ENCODE data around the gene LCMT2.

The LCMT2 gene

DNA sequence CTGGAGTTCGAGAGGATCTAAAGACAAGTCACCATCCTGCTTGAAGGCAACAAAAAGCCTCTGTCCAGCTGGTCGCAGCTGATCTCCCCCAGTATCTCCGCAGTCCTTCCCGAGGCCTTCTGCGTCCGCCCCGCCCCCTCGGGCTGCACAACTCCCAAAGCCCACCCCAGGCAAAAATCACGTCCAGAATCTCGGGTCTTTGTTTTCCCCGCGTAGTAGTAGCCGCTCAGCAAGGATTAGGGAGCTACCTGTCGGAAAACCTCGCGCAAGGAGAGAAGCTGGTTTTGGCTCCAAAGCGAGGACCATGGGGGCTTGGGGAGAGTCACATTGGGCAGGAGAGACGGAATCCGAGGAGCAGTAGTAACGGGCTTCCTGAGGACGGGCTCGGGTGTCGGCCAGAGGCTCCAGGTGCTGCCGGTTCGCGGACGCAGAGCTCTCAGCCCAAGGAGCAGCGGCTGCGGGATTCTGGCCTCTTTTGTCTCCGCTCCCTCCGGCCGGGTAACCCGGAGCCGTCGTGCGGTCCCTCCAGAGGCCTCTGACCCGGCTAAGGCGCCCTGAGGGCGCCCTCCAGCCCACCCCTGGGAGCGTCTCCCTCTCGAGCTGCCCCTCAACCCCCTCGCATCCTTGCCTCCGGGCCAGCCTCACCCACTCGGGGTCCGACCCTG lies 40.1 kb upstream of the LCMT2 start:
- Histone ChIP-seq H3K36me3 (ENCODE audit: low read depth) (peaks cover 60% of the 10 kb centered on the region), H3K27me3 (ENCODE audit: insufficient read depth, poor library complexity, severe bottlenecking) (no peaks in the 10 kb centered on the region), H3K4me1 (ENCODE audit: insufficient read depth, poor library complexity, severe bottlenecking) (peaks cover 16% of the 10 kb centered on the region), H3K4me3 (ENCODE audit: severe bottlenecking) (peak overlapping the region; percentile 85), H3K9me3 (ENCODE audit: severe bottlenecking) (no peaks in the 10 kb centered on the region), H3K27ac (ENCODE audit: poor library complexity, severe bottlenecking) (peak overlapping the region; percentile 48)
- ATAC-seq (ENCODE audit: low read depth) (peak; percentile 62), DNase-seq (ENCODE audit: low spot score) (peak; percentile 71)
- TF ChIP-seq, protein P1, sequence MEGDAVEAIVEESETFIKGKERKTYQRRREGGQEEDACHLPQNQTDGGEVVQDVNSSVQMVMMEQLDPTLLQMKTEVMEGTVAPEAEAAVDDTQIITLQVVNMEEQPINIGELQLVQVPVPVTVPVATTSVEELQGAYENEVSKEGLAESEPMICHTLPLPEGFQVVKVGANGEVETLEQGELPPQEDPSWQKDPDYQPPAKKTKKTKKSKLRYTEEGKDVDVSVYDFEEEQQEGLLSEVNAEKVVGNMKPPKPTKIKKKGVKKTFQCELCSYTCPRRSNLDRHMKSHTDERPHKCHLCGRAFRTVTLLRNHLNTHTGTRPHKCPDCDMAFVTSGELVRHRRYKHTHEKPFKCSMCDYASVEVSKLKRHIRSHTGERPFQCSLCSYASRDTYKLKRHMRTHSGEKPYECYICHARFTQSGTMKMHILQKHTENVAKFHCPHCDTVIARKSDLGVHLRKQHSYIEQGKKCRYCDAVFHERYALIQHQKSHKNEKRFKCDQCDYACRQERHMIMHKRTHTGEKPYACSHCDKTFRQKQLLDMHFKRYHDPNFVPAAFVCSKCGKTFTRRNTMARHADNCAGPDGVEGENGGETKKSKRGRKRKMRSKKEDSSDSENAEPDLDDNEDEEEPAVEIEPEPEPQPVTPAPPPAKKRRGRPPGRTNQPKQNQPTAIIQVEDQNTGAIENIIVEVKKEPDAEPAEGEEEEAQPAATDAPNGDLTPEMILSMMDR (IDR thresholded peaks at IDR 0.05; ENCODE audit: poor library complexity, severe bottlenecking), result no peak

DNA sequence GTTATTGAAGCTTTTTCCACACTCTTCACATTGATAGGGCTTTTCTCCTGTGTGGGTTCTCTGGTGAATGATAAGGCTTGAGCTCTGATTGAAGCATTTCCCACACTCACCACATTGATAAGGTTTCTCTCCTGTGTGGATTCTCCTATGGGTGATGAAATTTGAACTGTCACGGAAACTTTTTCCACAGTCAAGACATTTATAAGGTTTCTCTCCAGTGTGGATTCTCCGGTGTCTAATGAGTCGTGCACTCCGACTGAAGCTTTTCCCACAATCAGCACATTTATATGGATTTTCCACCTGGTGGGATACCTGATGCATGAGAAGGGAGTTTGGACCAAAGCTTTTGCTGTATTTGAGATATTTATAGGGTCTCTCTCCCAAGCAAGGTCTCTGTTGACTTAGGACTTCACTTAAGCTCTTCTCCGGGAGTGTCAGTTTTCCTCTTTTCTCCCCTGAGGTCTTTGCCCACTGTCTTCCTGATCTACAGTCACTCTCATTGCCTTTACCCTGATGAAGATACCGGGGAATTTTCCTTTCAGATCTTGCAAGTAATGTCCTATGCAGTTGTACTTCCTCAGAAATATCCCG lies 31.0 kb upstream of the LCMT2 start:
- ATAC-seq (ENCODE audit: low read depth), result no peak
- Histone ChIP-seq H3K36me3 (ENCODE audit: low read depth) (peaks cover 86% of the 10 kb centered on the region), H3K4me1 (ENCODE audit: insufficient read depth, poor library complexity, severe bottlenecking) (no peaks in the 10 kb centered on the region), H3K9me3 (ENCODE audit: severe bottlenecking) (peaks cover 26% of the 10 kb centered on the region), H3K27me3 (ENCODE audit: insufficient read depth, poor library complexity, severe bottlenecking) (no peaks in the 10 kb centered on the region), H3K27ac (ENCODE audit: poor library complexity, severe bottlenecking) (no peak overlapping the region), H3K4me3 (ENCODE audit: severe bottlenecking) (no peak overlapping the region)
- DNase-seq (ENCODE audit: low spot score), result no peak
- TF ChIP-seq, protein P1 (IDR thresholded peaks at IDR 0.05; ENCODE audit: poor library complexity, severe bottlenecking), result no peak

DNA sequence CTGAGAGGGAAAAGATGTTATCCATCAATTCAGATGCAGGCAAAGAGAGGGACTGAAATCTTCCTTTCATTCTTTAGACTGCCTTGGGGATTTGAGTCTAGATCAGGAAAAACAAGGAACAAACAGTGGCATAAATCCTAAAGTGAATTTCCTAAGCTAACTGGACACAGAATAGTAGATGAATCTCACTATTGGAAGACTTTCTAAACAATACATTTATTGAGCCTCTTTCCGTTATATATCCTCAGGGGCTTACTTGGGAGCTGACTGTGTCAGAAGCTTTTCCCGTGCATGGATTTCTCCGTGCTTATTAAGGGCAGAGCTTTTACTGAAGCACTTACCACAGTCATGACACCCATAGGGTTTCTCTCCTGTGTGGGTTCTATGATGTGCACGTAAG lies 30.4 kb upstream of the LCMT2 start:
- Histone ChIP-seq H3K27ac (ENCODE audit: poor library complexity, severe bottlenecking) (no peak overlapping the region), H3K4me3 (ENCODE audit: severe bottlenecking) (no peak overlapping the region), H3K36me3 (ENCODE audit: low read depth) (peaks cover 80% of the 10 kb centered on the region), H3K27me3 (ENCODE audit: insufficient read depth, poor library complexity, severe bottlenecking) (no peaks in the 10 kb centered on the region), H3K9me3 (ENCODE audit: severe bottlenecking) (peaks cover 26% of the 10 kb centered on the region), H3K4me1 (ENCODE audit: insufficient read depth, poor library complexity, severe bottlenecking) (no peaks in the 10 kb centered on the region)
- no peak for ATAC-seq (ENCODE audit: low read depth)
- DNase-seq (ENCODE audit: low spot score), result no peak
- TF ChIP-seq, protein P1 (IDR thresholded peaks at IDR 0.05; ENCODE audit: poor library complexity, severe bottlenecking), result no peak

DNA sequence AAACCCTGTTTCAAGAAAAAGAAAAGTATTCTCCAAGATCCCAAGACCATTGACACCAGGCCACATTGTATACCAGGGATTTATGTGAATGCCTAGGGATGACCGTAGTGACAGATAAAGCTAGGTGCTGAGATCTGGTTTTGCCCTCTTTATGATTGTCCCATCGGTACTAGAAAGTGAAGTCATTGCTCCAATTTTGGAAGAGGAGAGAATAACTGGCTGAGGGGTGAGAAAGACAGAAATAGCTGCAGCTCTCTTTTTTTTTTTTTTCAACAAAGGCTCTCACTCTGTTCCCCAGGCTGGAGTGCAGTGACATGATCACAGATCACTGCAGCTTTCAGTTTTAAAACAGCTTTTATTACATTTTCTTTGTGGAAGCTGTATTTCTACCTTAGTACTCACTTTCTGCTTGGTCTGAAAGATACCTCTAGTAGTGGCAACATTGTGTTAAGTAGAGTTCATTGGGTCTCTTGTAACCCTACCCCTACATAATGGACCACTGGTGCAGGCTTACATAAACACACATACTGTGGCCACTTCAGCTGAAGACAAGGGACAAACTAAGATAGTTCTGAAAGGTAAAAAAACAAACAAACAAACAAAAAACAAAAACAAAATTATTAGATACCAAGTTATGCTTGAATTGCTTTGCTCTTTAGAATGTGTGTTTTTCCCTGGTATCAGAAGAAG lies 22.5 kb upstream of the LCMT2 start:
- TF ChIP-seq, protein P1 (IDR thresholded peaks at IDR 0.05; ENCODE audit: poor library complexity, severe bottlenecking), result no peak
- no peak overlapping the region for H3K4me3 ChIP-seq (ENCODE audit: severe bottlenecking)
- no peaks in the 10 kb centered on the region for H3K27me3 ChIP-seq (ENCODE audit: insufficient read depth, poor library complexity, severe bottlenecking)
- no peaks in the 10 kb centered on the region for H3K4me1 ChIP-seq (ENCODE audit: insufficient read depth, poor library complexity, severe bottlenecking)
- H3K36me3 ChIP-seq (ENCODE audit: low read depth), result peaks cover 47% of the 10 kb centered on the region
- H3K9me3 ChIP-seq (ENCODE audit: severe bottlenecking), result no peaks in the 10 kb centered on the region
- no peak for ATAC-seq (ENCODE audit: low read depth)
- H3K27ac ChIP-seq (ENCODE audit: poor library complexity, severe bottlenecking), result no peak overlapping the region
- no peak for DNase-seq (ENCODE audit: low spot score)

All from RWPE2 (cell line).